ENCODE data around the gene TNFRSF19. TPM values are rescaled to one million over a fixed set of nuclear protein-coding genes. Genes with fewer than 3 reads are reported as not detected.

TNFRSF19 gene
- total RNA-seq, 2 experiments from 2014 or later: not detected

GRCh38 chr13:23551213-23552008 lies 18.8 kb upstream of the TNFRSF19 start:
- CTCF ChIA-PET (ENCODE audit: unreplicated experiment): no interaction called here
- Histone ChIP-seq H3K79me2 (ENCODE audit: insufficient read depth, low read depth, low read length) (no peaks in the 10 kb centered on the region), H3K9me3 (ENCODE audit: low read length) (no peaks in the 10 kb centered on the region), H2AFZ (ENCODE audit: low read length) (no peak overlapping the region), H3K4me1 (ENCODE audit: insufficient read depth, low read length, poor library complexity, severe bottlenecking) (no peaks in the 10 kb centered on the region), H3K9me2 (ENCODE audit: insufficient read depth, low read length) (no peaks in the 10 kb centered on the region), H3K4me3 (ENCODE audit: low read depth, low read length, poor library complexity, severe bottlenecking) (no peak overlapping the region), H4K20me1 (ENCODE audit: insufficient read depth, low read length) (no peaks in the 10 kb centered on the region), H3K4me2 (ENCODE audit: low read length) (no peak overlapping the region), H3K36me3 (ENCODE audit: insufficient read depth, low read length) (no peaks in the 10 kb centered on the region), H3K27ac (ENCODE audit: low read depth, low read length, poor library complexity, severe bottlenecking) (no peak overlapping the region)
- intact Hi-C loops (cut with micrococcal nuclease; ENCODE audit: unreplicated experiment): no loop called here
- POLR2A ChIA-PET: no interaction called here
- DNase-seq (ENCODE audit: low spot score): no peak
- BruUV-seq (replicated peaks): no TSS peak
- TF ChIP-seq EZH2phosphoT487 (IDR thresholded peaks at IDR 0.05; ENCODE audit: borderline replicate concordance, low read depth, low read length): no peak
- no peak for TF ChIP-seq CTCF (conservative IDR thresholded peaks at IDR 0.05; ENCODE audit: low read length)

GRCh38 chr13:23552171-23552570 lies 18.0 kb upstream of the TNFRSF19 start:
- CTCF ChIA-PET (ENCODE audit: unreplicated experiment): no interaction called here
- H3K9me3 ChIP-seq (ENCODE audit: low read length): no peaks in the 10 kb centered on the region
- intact Hi-C loops (cut with micrococcal nuclease; ENCODE audit: unreplicated experiment): no loop called here

More at GRCh38 chr13:23552171-23552570, 18.0 kb upstream of the TNFRSF19 start:
- Histone ChIP-seq H3K27ac (ENCODE audit: low read depth, low read length, poor library complexity, severe bottlenecking) (no peak overlapping the region), H4K20me1 (ENCODE audit: insufficient read depth, low read length) (no peaks in the 10 kb centered on the region), H3K79me2 (ENCODE audit: insufficient read depth, low read depth, low read length) (no peaks in the 10 kb centered on the region), H3K4me1 (ENCODE audit: insufficient read depth, low read length, poor library complexity, severe bottlenecking) (no peaks in the 10 kb centered on the region), H3K9me2 (ENCODE audit: insufficient read depth, low read length) (no peaks in the 10 kb centered on the region), H3K36me3 (ENCODE audit: insufficient read depth, low read length) (no peaks in the 10 kb centered on the region), H3K4me3 (ENCODE audit: low read depth, low read length, poor library complexity, severe bottlenecking) (no peak overlapping the region), H2AFZ (ENCODE audit: low read length) (no peak overlapping the region), H3K4me2 (ENCODE audit: low read length) (no peak overlapping the region)
- BruUV-seq (replicated peaks): no TSS peak
- POLR2A ChIA-PET: no interaction called here
- no peak for TF ChIP-seq EZH2phosphoT487 (IDR thresholded peaks at IDR 0.05; ENCODE audit: borderline replicate concordance, low read depth, low read length)
- no peak for TF ChIP-seq CTCF (conservative IDR thresholded peaks at IDR 0.05; ENCODE audit: low read length)
- no peak for DNase-seq (ENCODE audit: low spot score)

Data from OCI-LY7 (cell line).